Keratinocyte (primary cell): ENCODE data around the gene PSMB5. TPM values are rescaled to one million over a fixed set of nuclear protein-coding genes. Genes with fewer than 3 reads are reported as not detected.

Experiments used
- DNase-seq: peaks from one replicate; pipeline ENCODE4 v3.0.0-alpha.2; 2011; ENCODE audit warnings: low read depth, missing footprints, low spot score
- FAIRE-seq: peaks from 2 replicates; lab custom pipeline; 2011; peaks lifted over from hg19 to GRCh38; lab: Jason Lieb, UNC
- H2AFZ ChIP-seq: 2 replicates; pipeline ENCODE4 v1.6.0; 2012; ENCODE audit warnings: low read length, control low read depth, inconsistent platforms; ENCODE audit not compliant: control insufficient read depth
- H3K27ac ChIP-seq: 2 replicates; pipeline ENCODE4 v1.5.1; 2011; ENCODE audit warnings: low read length; ENCODE audit not compliant: control insufficient read depth, insufficient read depth
- H3K27me3 ChIP-seq: 3 replicates; pipeline ENCODE4 v1.6.0; 2011; ENCODE audit warnings: low read length; ENCODE audit not compliant: control insufficient read depth, insufficient read depth; ENCODE audit errors: extremely low read depth
- H3K36me3 ChIP-seq, 2 experiments: 2 replicates in 1 of 2; 3 replicates in 1 of 2; pipeline ENCODE4 v1.5.1; 2011; ENCODE audit warnings: low read length in 2 of 2, mild to moderate bottlenecking in 1 of 2; ENCODE audit not compliant: control insufficient read depth in 2 of 2, insufficient read depth in 2 of 2; ENCODE audit errors: extremely low read depth in 1 of 2
- H3K4me1 ChIP-seq: 3 replicates; pipeline ENCODE4 v1.5.1; 2011; ENCODE audit warnings: low read length; ENCODE audit not compliant: control insufficient read depth, insufficient read depth; ENCODE audit errors: extremely low read depth
- H3K4me2 ChIP-seq: 3 replicates; pipeline ENCODE4 v1.6.0; 2011; ENCODE audit warnings: low read depth, low read length; ENCODE audit not compliant: control insufficient read depth, insufficient read depth; ENCODE audit errors: extremely low read depth
- H3K4me3 ChIP-seq, 3 experiments: fragments of 200-600 bp in 1 of 3; sonication (generic) in 1 of 3; 2 replicates in 2 of 3; 3 replicates in 1 of 3; pipeline ENCODE4 v1.5.1; 2011 to 2016; ENCODE audit warnings: low read length in 3 of 3, mild to moderate bottlenecking in 3 of 3, control low read depth in 2 of 3, inconsistent platforms in 1 of 3, low read depth in 1 of 3, mixed read lengths in 1 of 3, mixed run types in 1 of 3, moderate library complexity in 1 of 3; ENCODE audit not compliant: control insufficient read depth in 2 of 3, insufficient read depth in 2 of 3; ENCODE audit errors: extremely low read depth in 1 of 3
- H3K79me2 ChIP-seq: 2 replicates; pipeline ENCODE4 v1.6.0; 2012; ENCODE audit warnings: low read length; ENCODE audit not compliant: control insufficient read depth, insufficient read depth
- H3K9ac ChIP-seq: 3 replicates; pipeline ENCODE4 v1.6.0; 2011; ENCODE audit warnings: low read length; ENCODE audit not compliant: control insufficient read depth, insufficient read depth; ENCODE audit errors: extremely low read depth
- H3K9me1 ChIP-seq: 3 replicates; pipeline ENCODE4 v1.6.0; 2011; ENCODE audit warnings: low read length; ENCODE audit not compliant: control insufficient read depth, insufficient read depth; ENCODE audit errors: extremely low read depth
- H3K9me3 ChIP-seq: 2 replicates; pipeline ENCODE4 v1.5.1; 2012; ENCODE audit warnings: low read depth, low read length; ENCODE audit not compliant: control insufficient read depth
- H4K20me1 ChIP-seq: 3 replicates; pipeline ENCODE4 v1.6.0; 2011; ENCODE audit warnings: low read length; ENCODE audit not compliant: control insufficient read depth, insufficient read depth; ENCODE audit errors: extremely low read depth
- CTCF ChIP-seq, 3 experiments: IDR thresholded peaks in 1 of 3; conservative IDR thresholded peaks in 1 of 3; optimal IDR thresholded peaks in 1 of 3; 2 replicates in 2 of 3; 3 replicates in 1 of 3; pipeline versions ENCODE3 to v1.5.1; 2011; ENCODE audit warnings: low read length in 3 of 3, mild to moderate bottlenecking in 3 of 3, moderate library complexity in 2 of 3, control low read depth in 1 of 3, inconsistent platforms in 1 of 3; ENCODE audit not compliant: insufficient read depth in 2 of 3; ENCODE audit errors: extremely low read depth in 1 of 3
- EZH2 ChIP-seq: IDR thresholded peaks from one replicate; pipeline ENCODE4 v1.6.1; 2012; ENCODE audit warnings: inconsistent platforms, mild to moderate bottlenecking, low read length, moderate library complexity
- dilution Hi-C: fragments of 300-500 bp; cut with MboI; formaldehyde crosslinking; loops from one replicate; pipeline ENCODE4 v1.7.0; 2020; ENCODE audit warnings: low sequenced_read_pairs; ENCODE audit not compliant: extremely low pct_ligation_motif_present
- polyA plus RNA-seq, 5 experiments: library from polyadenylated mRNA; depleted of rRNA in 3 of 5; stranded (reverse) in 3 of 5; stranded (forward) in 1 of 5; unstranded in 1 of 5; fragments of >200 nt; gene quantifications; 1 replicate in 1 of 5; 2 replicates in 3 of 5; 3 replicates in 1 of 5; pipeline versions ENCODE4 v1.2.1 to v1.2.3, GENCODE V29; 2011 to 2012; ENCODE audit warnings: missing spikeins in 2 of 5, low read depth in 1 of 5, low replicate concordance in 1 of 5

Gene PSMB5
- polyA plus RNA-seq, 1 donor (not counting 4 experiments of a cell fraction or from before 2014, with no cell fraction given): 285 TPM

GRCh38 chr14:23023795-23024152 lies 10.9 kb downstream of the PSMB5 start:
- Histone ChIP-seq H3K4me1 (no peaks in the 10 kb centered on the region), H3K79me2 (peaks cover 2% of the 10 kb centered on the region), H2AFZ (no peak overlapping the region), H3K36me3 (peaks cover 8 to 9% of the 10 kb centered on the region in 2 experiments), H3K27me3 (no peaks in the 10 kb centered on the region), H4K20me1 (no peaks in the 10 kb centered on the region), H3K4me3 (no peak overlapping the region), H3K9me1 (no peaks in the 10 kb centered on the region), H3K27ac (no peak overlapping the region), H3K9ac (no peak overlapping the region), H3K4me2 (no peak overlapping the region), H3K9me3 (no peaks in the 10 kb centered on the region)
- TF ChIP-seq CTCF (optimal IDR thresholded peaks at IDR 0.05 in 1 of 3, IDR thresholded peaks at IDR 0.05 in 1 of 3, conservative IDR thresholded peaks at IDR 0.05 in 1 of 3; ENCODE audit: extremely low read depth in 1 of 3, insufficient read depth in 2 of 3, low read length in 3 of 3): no peak
- TF ChIP-seq EZH2: no peak
- DNase-seq: no peak
- dilution Hi-C loops: no loop called here
- FAIRE-seq: no peak

GRCh38 chr14:23023022-23023794 lies 11.5 kb downstream of the PSMB5 start:
- TF ChIP-seq EZH2 (no peak), CTCF (optimal IDR thresholded peaks at IDR 0.05 in 1 of 3, IDR thresholded peaks at IDR 0.05 in 1 of 3, conservative IDR thresholded peaks at IDR 0.05 in 1 of 3; ENCODE audit: extremely low read depth in 1 of 3, insufficient read depth in 2 of 3, low read length in 3 of 3) (no peak)
- no peak for FAIRE-seq
- Histone ChIP-seq H2AFZ (no peak overlapping the region), H3K9ac (no peak overlapping the region), H3K36me3 (peaks cover 8% of the 10 kb centered on the region in 2 experiments), H3K4me3 (no peak overlapping the region), H3K4me1 (no peaks in the 10 kb centered on the region), H4K20me1 (no peaks in the 10 kb centered on the region), H3K9me3 (no peaks in the 10 kb centered on the region), H3K9me1 (no peaks in the 10 kb centered on the region), H3K27me3 (no peaks in the 10 kb centered on the region), H3K79me2 (no peaks in the 10 kb centered on the region), H3K27ac (no peak overlapping the region), H3K4me2 (no peak overlapping the region)
- no peak for DNase-seq
- dilution Hi-C loops: no loop called here
